ENCODE measurements around the gene THBS3. TPM values are rescaled to one million over a fixed set of nuclear protein-coding genes. Genes with fewer than 3 reads are reported as not detected.
A peak's percentile ranks its signal among the peaks of the same experiment; 100 is the strongest.
"Not testable (repeated sequence)": the region's sequence is repeated elsewhere in the genome, so short reads cannot be mapped to it uniquely, and the experiment has no call there.

Gene THBS3
- total and polyA plus RNA-seq, 5 experiments from 2014 or later, result 1.2 to 37.9 (median 3.8) TPM

- Mint-ChIP-seq H3K4me1 (peaks cover 10 to 15% (median 11%) of the 10 kb centered on the region in 4 donors), H3K27me3 (no peaks in the 10 kb centered on the region), H3K9me3 (no peaks in the 10 kb centered on the region), H3K27ac (peak overlapping the region in 4 of 10 donors; percentile 43 to 80 (median 74)), H3K4me3 (no peak overlapping the region), H3K36me3 (no peaks in the 10 kb centered on the region)
- POLR2A ChIA-PET, result interaction anchor here (0.7 to 2.7 kb wide), 3 partner anchors 9 to 24 kb away, joined by 3 to 12 read pairs (median 3); no protein-coding TSS in a partner anchor
- DNase-seq (peak in 1 of 10 donors; percentile 27), ATAC-seq (no peak)
These were observed 4.8 kb downstream of the THBS3 start for GRCh38 chr1:155202731-155203515.

- Mint-ChIP-seq H3K27me3 (no peaks in the 10 kb centered on the region), H3K36me3 (no peaks in the 10 kb centered on the region), H3K4me1 (peaks cover 5 to 8% (median 6%) of the 10 kb centered on the region in 4 donors), H3K27ac (no peak overlapping the region), H3K9me3 (no peaks in the 10 kb centered on the region), H3K4me3 (no peak overlapping the region)
- POLR2A ChIA-PET, result no interaction called here
- peak in 1 of 10 donors; percentile 40 for DNase-seq
- no peak for ATAC-seq
These were observed 5.5 kb downstream of the THBS3 start for GRCh38 chr1:155202198-155202597.

GRCh38 chr1:155200920-155201319, 6.8 kb downstream of the THBS3 start:
- DNase-seq, result peak in 1 of 10 donors; percentile 30

GRCh38 chr1:155199792-155200191, 7.9 kb downstream of the THBS3 start:
- DNase-seq, result peak in 1 of 10 donors; percentile 30
- POLR2A ChIA-PET, result interaction anchor here (2.0 kb wide), 1 partner anchor 27 kb away, joined by 4 read pairs; no protein-coding TSS in a partner anchor

More at GRCh38 chr1:155200920-155201319, 6.8 kb downstream of the THBS3 start:
- POLR2A ChIA-PET, result interaction anchor here (0.6 to 2.0 kb wide), 2 partner anchors 26 to 815 kb away, joined by 3 to 4 read pairs; no protein-coding TSS in a partner anchor
- no peak overlapping the region for H3K4me3 Mint-ChIP-seq
- no peaks in the 10 kb centered on the region for H3K9me3 Mint-ChIP-seq
- no peak for ATAC-seq
- H3K27ac Mint-ChIP-seq, result peak overlapping the region in 4 of 10 donors; percentile 4 to 31 (median 18)
- no peaks in the 10 kb centered on the region for H3K4me1 Mint-ChIP-seq
- no peaks in the 10 kb centered on the region for H3K27me3 Mint-ChIP-seq
- H3K36me3 Mint-ChIP-seq, result no peaks in the 10 kb centered on the region

GRCh38 chr1:155198547-155198906, 9.2 kb downstream of the THBS3 start:
- DNase-seq (peak in 1 of 10 donors; percentile 21), ATAC-seq (no peak)
- H3K4me3 Mint-ChIP-seq, result no peak overlapping the region
- H3K4me1 Mint-ChIP-seq, result peaks cover 12 to 18% (median 13%) of the 10 kb centered on the region in 4 donors
- peak overlapping the region in 5 of 10 donors; percentile 39 to 100 (median 57) for H3K27ac Mint-ChIP-seq
- POLR2A ChIA-PET, result no interaction called here
- H3K9me3 Mint-ChIP-seq, result no peaks in the 10 kb centered on the region
- peaks cover 0 to 2% (median 0%) of the 10 kb centered on the region in 5 donors for H3K27me3 Mint-ChIP-seq
- no peaks in the 10 kb centered on the region for H3K36me3 Mint-ChIP-seq

More at GRCh38 chr1:155199792-155200191, 7.9 kb downstream of the THBS3 start:
- H3K9me3 Mint-ChIP-seq, result no peaks in the 10 kb centered on the region
- H3K4me1 Mint-ChIP-seq, result peaks cover 3 to 7% (median 4%) of the 10 kb centered on the region in 4 donors
- no peak overlapping the region for H3K4me3 Mint-ChIP-seq
- H3K36me3 Mint-ChIP-seq, result no peaks in the 10 kb centered on the region
- H3K27me3 Mint-ChIP-seq, result no peaks in the 10 kb centered on the region
- ATAC-seq, result no peak
- peak overlapping the region in 3 of 10 donors; percentile 65 to 70 (median 70) for H3K27ac Mint-ChIP-seq

- POLR2A ChIA-PET, result no interaction called here
- ATAC-seq, result no peak
- H3K27ac Mint-ChIP-seq, result peak overlapping the region in 8 of 10 donors; percentile 35 to 100 (median 82)
- no peak overlapping the region for H3K4me3 Mint-ChIP-seq
- peaks cover 15 to 23% (median 17%) of the 10 kb centered on the region in 4 donors for H3K4me1 Mint-ChIP-seq
- peak in 1 of 10 donors; percentile 55 for DNase-seq
- H3K27me3 Mint-ChIP-seq, result peaks cover 0 to 2% (median 0%) of the 10 kb centered on the region in 5 donors
- no peaks in the 10 kb centered on the region for H3K9me3 Mint-ChIP-seq
- no peaks in the 10 kb centered on the region for H3K36me3 Mint-ChIP-seq
These were observed 9.7 kb downstream of the THBS3 start for GRCh38 chr1:155197901-155198546.

GRCh38 chr1:155196893-155197638, 10.6 kb downstream of the THBS3 start:
- Mint-ChIP-seq H3K27ac (peak overlapping the region in 8 of 10 donors; percentile 84 to 100 (median 90)), H3K9me3 (no peaks in the 10 kb centered on the region), H3K27me3 (peaks cover 0 to 2% (median 0%) of the 10 kb centered on the region in 5 donors), H3K4me3 (peak overlapping the region in 3 of 10 donors; percentile 30 to 48 (median 39)), H3K4me1 (peaks cover 18 to 32% (median 25%) of the 10 kb centered on the region in 4 donors), H3K36me3 (no peaks in the 10 kb centered on the region)
- DNase-seq (peak in 1 of 10 donors; percentile 56), ATAC-seq (no peak)
- POLR2A ChIA-PET, result interaction anchor here (0.6 to 0.9 kb wide), 2 partner anchors 23 to 56 kb away, joined by 3 to 4 read pairs; partner anchors contain the start of gene TRIM46

- ATAC-seq, result no peak
- Mint-ChIP-seq H3K4me1 (peaks cover 18 to 33% (median 26%) of the 10 kb centered on the region in 4 donors), H3K27me3 (peaks cover 0 to 2% (median 0%) of the 10 kb centered on the region in 5 donors), H3K9me3 (no peaks in the 10 kb centered on the region), H3K36me3 (no peaks in the 10 kb centered on the region), H3K4me3 (peak overlapping the region in 7 of 10 donors; percentile 54 to 97 (median 77)), H3K27ac (peak overlapping the region; percentile 24 to 100 (median 96))
- POLR2A ChIA-PET, result interaction anchor here (1.2 to 5.1 kb wide), 4 partner anchors 12 to 48 kb away, joined by 3 to 150 read pairs (median 46); partner anchors contain the start of genes KRTCAP2, MTX1, THBS3 and TRIM46
- DNase-seq, result peak in 1 of 10 donors; percentile 49
These were observed 11.4 kb downstream of the THBS3 start for GRCh38 chr1:155196103-155196892.

- Mint-ChIP-seq H3K36me3 (no peaks in the 10 kb centered on the region), H3K9me3 (no peaks in the 10 kb centered on the region), H3K27ac (peak overlapping the region; percentile 78 to 100 (median 96)), H3K4me1 (peaks cover 18 to 33% (median 26%) of the 10 kb centered on the region in 4 donors), H3K4me3 (peak overlapping the region; percentile 33 to 97 (median 75)), H3K27me3 (peaks cover 0 to 2% (median 0%) of the 10 kb centered on the region in 5 donors)
- ATAC-seq (no peak), DNase-seq (peak in 2 of 10 donors; percentile 13 to 59)
- POLR2A ChIA-PET, result interaction anchor here (0.5 to 5.1 kb wide), 18 partner anchors 9 to 1327 kb away, joined by 3 to 150 read pairs (median 6); partner anchors contain the start of genes CLK2, FDPS, KRTCAP2 and MTX1
These were observed 12.2 kb downstream of the THBS3 start for GRCh38 chr1:155195201-155196102.

GRCh38 chr1:155193991-155194240, 13.8 kb downstream of the THBS3 start:
- H3K36me3 Mint-ChIP-seq, H3K27me3 Mint-ChIP-seq, H3K9me3 Mint-ChIP-seq, ATAC-seq: not testable (repeated sequence)
- Mint-ChIP-seq H3K4me1 (peaks cover 18 to 33% (median 26%) of the 10 kb centered on the region in 4 donors), H3K4me3 (peak overlapping the region; percentile 77 to 97 (median 90)), H3K27ac (peak overlapping the region; percentile 93 to 100 (median 98))
- DNase-seq, result peak in 1 of 10 donors; percentile 67
- POLR2A ChIA-PET, result interaction anchor here (0.6 to 5.1 kb wide), 20 partner anchors 9 to 426 kb away, joined by 3 to 150 read pairs (median 6); partner anchors contain the start of genes CLK2, DPM3, EFNA1 and KRTCAP2

Measured in naive thymus-derived CD8-positive, alpha-beta T cell (primary cell).